ENCODE data around the gene CETN3.

DNA sequence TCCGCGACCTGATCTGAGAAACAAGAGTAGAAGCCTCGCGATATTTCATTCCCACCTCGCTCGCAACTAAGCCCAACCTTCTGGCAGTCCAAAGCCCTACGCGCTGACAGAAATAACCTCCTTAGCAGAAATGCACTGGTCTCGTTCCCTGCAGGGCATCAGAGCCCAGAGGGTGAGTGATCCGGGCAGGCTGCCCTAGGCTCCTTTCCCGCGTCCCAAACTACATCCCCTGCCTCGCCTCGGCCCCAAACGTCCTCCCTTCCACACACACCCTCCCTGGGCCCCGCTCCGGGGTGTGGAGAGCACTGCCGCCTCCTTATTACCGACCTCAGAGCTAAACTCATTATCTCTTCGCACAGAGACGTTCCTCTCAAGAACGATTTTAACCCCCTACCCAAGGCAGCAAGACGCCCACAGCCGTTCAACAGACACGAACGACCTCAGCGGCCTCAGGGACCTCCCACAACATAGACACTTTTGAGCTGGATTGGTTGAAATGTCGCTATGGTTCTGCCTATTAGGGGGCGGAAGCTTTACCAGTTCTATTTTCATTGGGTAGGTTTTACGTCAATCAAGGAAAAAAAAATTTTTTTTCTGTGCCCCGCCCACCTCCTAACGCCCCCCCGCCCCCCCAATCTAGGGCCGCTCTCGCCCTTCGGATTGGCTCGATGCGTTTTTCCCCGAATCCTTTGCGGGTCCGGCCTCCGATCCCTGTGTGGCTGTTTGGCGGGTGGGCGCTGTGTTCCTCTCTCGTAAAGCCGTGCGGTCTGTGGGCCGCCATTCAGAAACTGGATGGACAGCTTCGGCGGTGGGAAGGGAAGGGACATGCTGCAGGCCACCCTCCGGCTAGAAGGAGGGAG lies at the start of gene CETN3:
- TF ChIP-seq, protein P1, sequence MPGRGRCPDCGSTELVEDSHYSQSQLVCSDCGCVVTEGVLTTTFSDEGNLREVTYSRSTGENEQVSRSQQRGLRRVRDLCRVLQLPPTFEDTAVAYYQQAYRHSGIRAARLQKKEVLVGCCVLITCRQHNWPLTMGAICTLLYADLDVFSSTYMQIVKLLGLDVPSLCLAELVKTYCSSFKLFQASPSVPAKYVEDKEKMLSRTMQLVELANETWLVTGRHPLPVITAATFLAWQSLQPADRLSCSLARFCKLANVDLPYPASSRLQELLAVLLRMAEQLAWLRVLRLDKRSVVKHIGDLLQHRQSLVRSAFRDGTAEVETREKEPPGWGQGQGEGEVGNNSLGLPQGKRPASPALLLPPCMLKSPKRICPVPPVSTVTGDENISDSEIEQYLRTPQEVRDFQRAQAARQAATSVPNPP (CRISPR knock-in tag; IDR thresholded peaks at IDR 0.05): peak; percentile 70; the same call in 1 of the 2 replicates
- 0 out of 2 replicates have a peak, but pooled peaks have one; percentile 13 for TF ChIP-seq NFIC (IDR thresholded peaks at IDR 0.05; ENCODE audit: low read length)
- peak; percentile 92 to 97 for TF ChIP-seq POLR2A (IDR thresholded peaks at IDR 0.05; ENCODE audit: insufficient read depth in 1 of 2, low read depth in 2 of 2, low read length in 2 of 2)
- TF ChIP-seq ETV6 (CRISPR knock-in tag; conservative IDR thresholded peaks at IDR 0.05): 0 out of 2 replicates have a peak, but pooled peaks have one; percentile 29
- TF ChIP-seq GTF2F1 (IDR thresholded peaks at IDR 0.05; ENCODE audit: low read length): peak; percentile 88; the same call in 1 of the 2 replicates
- TF ChIP-seq, protein P2, sequence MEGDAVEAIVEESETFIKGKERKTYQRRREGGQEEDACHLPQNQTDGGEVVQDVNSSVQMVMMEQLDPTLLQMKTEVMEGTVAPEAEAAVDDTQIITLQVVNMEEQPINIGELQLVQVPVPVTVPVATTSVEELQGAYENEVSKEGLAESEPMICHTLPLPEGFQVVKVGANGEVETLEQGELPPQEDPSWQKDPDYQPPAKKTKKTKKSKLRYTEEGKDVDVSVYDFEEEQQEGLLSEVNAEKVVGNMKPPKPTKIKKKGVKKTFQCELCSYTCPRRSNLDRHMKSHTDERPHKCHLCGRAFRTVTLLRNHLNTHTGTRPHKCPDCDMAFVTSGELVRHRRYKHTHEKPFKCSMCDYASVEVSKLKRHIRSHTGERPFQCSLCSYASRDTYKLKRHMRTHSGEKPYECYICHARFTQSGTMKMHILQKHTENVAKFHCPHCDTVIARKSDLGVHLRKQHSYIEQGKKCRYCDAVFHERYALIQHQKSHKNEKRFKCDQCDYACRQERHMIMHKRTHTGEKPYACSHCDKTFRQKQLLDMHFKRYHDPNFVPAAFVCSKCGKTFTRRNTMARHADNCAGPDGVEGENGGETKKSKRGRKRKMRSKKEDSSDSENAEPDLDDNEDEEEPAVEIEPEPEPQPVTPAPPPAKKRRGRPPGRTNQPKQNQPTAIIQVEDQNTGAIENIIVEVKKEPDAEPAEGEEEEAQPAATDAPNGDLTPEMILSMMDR (CRISPR knock-in tag; IDR thresholded peaks at IDR 0.05): peak; percentile 39
- TF ChIP-seq ZNF24 (IDR thresholded peaks at IDR 0.05): no peak
- no peak for TF ChIP-seq ZNF619 (CRISPR knock-in tag; IDR thresholded peaks at IDR 0.05)
- TF ChIP-seq EP300 (IDR thresholded peaks at IDR 0.05; ENCODE audit: low read depth in 2 of 2, low read length in 2 of 2): 0 out of 4 replicates have a peak, but pooled peaks of 1 of the 2 experiments have one; percentile 14
- TF ChIP-seq EP300 (CRISPR knock-in tag; IDR thresholded peaks at IDR 0.05; ENCODE audit: borderline replicate concordance): 0 out of 2 replicates have a peak, but pooled peaks have one; percentile 41
- peak; percentile 56; the same call in 1 of the 2 replicates for TF ChIP-seq ZBTB8A (CRISPR knock-in tag; IDR thresholded peaks at IDR 0.05; ENCODE audit: borderline replicate concordance, low read depth)
- 0 out of 2 replicates have a peak, but pooled peaks have one; percentile 14 for TF ChIP-seq PPARG (CRISPR knock-in tag; conservative IDR thresholded peaks at IDR 0.05)
- no peak for TF ChIP-seq ZNF609 (CRISPR knock-in tag; IDR thresholded peaks at IDR 0.05; ENCODE audit: borderline replicate concordance)
- peak; percentile 34; the same call in 1 of the 2 replicates for TF ChIP-seq ETV5 (CRISPR knock-in tag; IDR thresholded peaks at IDR 0.05; ENCODE audit: borderline replicate concordance)
- no peak for TF ChIP-seq MTA3 (CRISPR knock-in tag; IDR thresholded peaks at IDR 0.05)

Data from HepG2 (cell line).